Hepatocyte (in vitro differentiated cells): ENCODE data around the gene SMIM43.

Experiments
- EZH2 ChIP-seq: fragments of 200-600 bp; sonication (generic); IDR thresholded peaks from 2 replicates; pipeline ENCODE4 v1.6.1; 2016; ENCODE audit warnings: antibody characterized with exemption, mild to moderate bottlenecking, borderline replicate concordance
- EZH2phosphoT487 ChIP-seq: fragments of 200-600 bp; sonication (generic); IDR thresholded peaks from one replicate; pipeline ENCODE4 v1.6.1; 2018; ENCODE audit warnings: antibody characterized with exemption, mild to moderate bottlenecking, low read depth, moderate library complexity; ENCODE audit not compliant: unreplicated experiment, severe bottlenecking
- TF ChIP-seq, protein P1 (sequence below): fragments of 200-600 bp; sonication (generic); IDR thresholded peaks from 2 replicates; pipeline ENCODE4 v1.5.1; 2016; ENCODE audit warnings: antibody characterized with exemption, mild to moderate bottlenecking; ENCODE audit not compliant: poor library complexity

DNA sequence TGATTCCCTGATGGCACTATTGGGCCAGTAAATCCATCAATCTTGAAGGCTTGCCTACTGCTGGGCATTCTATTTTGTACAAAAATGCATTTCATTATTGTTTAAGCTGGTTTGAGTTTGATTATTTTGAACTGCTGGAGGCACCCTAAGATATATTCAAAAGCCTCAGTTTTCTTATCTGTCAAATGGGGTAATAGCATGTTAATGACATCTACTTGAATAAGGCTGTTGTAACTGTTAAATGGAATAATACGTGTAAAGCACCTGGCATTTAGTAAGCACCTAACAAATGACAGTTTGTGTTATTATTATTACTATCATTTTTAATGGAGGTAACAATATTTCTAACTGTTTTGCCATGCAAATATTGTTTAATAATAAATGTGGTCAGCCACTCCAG, 6.9 kb upstream of the SMIM43 start:
- TF ChIP-seq, protein P1, sequence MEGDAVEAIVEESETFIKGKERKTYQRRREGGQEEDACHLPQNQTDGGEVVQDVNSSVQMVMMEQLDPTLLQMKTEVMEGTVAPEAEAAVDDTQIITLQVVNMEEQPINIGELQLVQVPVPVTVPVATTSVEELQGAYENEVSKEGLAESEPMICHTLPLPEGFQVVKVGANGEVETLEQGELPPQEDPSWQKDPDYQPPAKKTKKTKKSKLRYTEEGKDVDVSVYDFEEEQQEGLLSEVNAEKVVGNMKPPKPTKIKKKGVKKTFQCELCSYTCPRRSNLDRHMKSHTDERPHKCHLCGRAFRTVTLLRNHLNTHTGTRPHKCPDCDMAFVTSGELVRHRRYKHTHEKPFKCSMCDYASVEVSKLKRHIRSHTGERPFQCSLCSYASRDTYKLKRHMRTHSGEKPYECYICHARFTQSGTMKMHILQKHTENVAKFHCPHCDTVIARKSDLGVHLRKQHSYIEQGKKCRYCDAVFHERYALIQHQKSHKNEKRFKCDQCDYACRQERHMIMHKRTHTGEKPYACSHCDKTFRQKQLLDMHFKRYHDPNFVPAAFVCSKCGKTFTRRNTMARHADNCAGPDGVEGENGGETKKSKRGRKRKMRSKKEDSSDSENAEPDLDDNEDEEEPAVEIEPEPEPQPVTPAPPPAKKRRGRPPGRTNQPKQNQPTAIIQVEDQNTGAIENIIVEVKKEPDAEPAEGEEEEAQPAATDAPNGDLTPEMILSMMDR: no peak
- no peak for TF ChIP-seq EZH2
- no peak for TF ChIP-seq EZH2phosphoT487
